A673 (cell line): ENCODE measurements around the gene CAPZB.

Experiments used
- CTCF ChIP-seq: fragments of 300-800, 200-600 bp; sonication (generic); conservative IDR thresholded peaks from 2 replicates; pipeline ENCODE4 v1.5.1; 2017; ENCODE audit warnings: low read depth, mild to moderate bottlenecking, antibody characterized with exemption, low read length, moderate library complexity, mixed read lengths
- EZH2 ChIP-seq: fragments of 200-600 bp; sonication (generic); IDR thresholded peaks from 2 replicates; pipeline ENCODE4 v1.6.1; 2017; ENCODE audit warnings: borderline replicate concordance, low read depth, mild to moderate bottlenecking, mixed read lengths, antibody characterized with exemption, low read length; ENCODE audit not compliant: poor library complexity, severe bottlenecking

DNA sequence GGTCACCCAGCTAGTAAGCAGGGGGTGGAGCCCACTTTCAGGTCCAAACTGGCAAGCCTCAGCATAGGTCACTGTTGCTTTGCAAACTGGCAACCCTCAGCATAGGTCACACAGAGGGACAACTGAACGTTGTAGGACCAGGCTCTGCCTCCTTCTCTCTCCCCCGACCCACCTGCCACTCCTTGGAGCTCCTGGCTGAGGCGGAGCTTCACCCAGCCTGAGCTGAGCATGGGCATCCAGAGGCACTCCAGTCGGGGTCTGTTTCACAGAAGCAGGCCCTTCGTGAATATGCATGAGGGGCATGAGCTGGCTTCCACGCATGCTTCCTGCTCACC lies 24.2 kb downstream of the CAPZB start:
- TF ChIP-seq CTCF (no peak), EZH2 (no peak)
